ENCODE data around the gene FKRP. TPM values are rescaled to one million over a fixed set of nuclear protein-coding genes. Genes with fewer than 3 reads are reported as not detected.

The FKRP gene
- total and polyA plus RNA-seq, 2 of the 13 experiments (the other 11 are each of a cell fraction or from before 2014, with no cell fraction given) = 7.3 to 9.8 TPM

DNA sequence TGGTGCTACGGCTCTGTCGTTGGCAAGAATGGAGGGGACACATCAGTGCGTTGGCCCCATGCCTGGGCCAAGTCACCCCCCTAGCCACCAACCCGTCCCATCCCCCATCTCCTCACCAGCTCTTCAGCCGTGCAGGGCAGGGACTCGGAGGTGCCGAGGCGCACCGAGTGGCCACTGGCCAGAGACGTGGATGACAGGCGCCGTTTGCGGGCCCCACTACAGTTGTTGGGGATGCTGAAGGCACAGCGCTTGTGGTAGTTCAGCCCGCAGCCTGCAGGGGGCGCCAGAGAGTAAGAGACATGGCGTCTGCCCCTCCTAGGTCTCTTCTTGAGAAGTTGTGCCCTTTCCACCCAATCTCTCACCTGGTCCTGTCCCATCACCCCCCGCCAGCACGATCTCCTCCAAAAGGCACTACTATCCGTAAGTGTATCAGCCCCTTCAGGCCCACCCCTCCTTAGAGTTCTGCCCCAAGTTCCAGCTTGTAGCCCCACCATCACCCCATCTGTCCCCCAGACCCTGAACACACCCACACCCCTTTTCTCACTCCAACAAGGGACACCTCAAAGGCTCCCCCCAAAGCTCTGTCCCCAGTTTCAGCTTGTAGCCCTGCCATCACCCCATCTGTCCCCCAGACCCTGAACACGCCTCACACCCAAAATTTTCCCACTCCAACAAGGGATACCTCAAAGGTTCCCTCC, 41.3 kb upstream of the FKRP start:
- H3K4me1 ChIP-seq (ENCODE audit: insufficient read depth, low read length) = no peaks in the 10 kb centered on the region
- H3K9ac ChIP-seq (ENCODE audit: insufficient read depth, low read depth, low read length) = no peak overlapping the region
- BruUV-seq (replicated peaks) = no TSS peak
- H3K4me2 ChIP-seq (ENCODE audit: low read depth, low read length) = no peak overlapping the region
- H3K4me3 ChIP-seq (replicated peaks in 1 of 3; ENCODE audit: insufficient read depth in 1 of 3, low read depth in 2 of 3, low read length in 3 of 3) = no peak overlapping the region
- 97% methylated on average over 5 of the region's 21 CpGs for WGBS (ENCODE audit: low lambda C conversion rate)
- H3K79me2 ChIP-seq (ENCODE audit: insufficient read depth, low read length) = no peaks in the 10 kb centered on the region
- POLR2A ChIA-PET = interaction anchor here (1.7 kb wide), 1 partner anchor 10 kb away, joined by 4 read pairs; no protein-coding TSS in a partner anchor
- H2AFZ ChIP-seq (ENCODE audit: low read length) = no peak overlapping the region
- no peaks in the 10 kb centered on the region for H3K9me3 ChIP-seq (ENCODE audit: low read length)
- ATAC-seq (peak; percentile 89), DNase-seq (ENCODE audit: low spot score) (peak; percentile 29), FAIRE-seq (no peak)
- H3K27ac ChIP-seq (ENCODE audit: extremely low read length, insufficient read depth, low read length) = no peak overlapping the region
- CTCF ChIA-PET (ENCODE audit: low intra/inter-chr PET ratio, low total read pairs) = interaction anchor here (1.0 to 1.4 kb wide), 3 partner anchors 17 to 44 kb away, joined by 3 to 22 read pairs (median 4); no protein-coding TSS in a partner anchor
- intact Hi-C loops (cut with micrococcal nuclease; ENCODE audit: unreplicated experiment) = loop anchor here (1.0 kb wide), 1 partner anchor 24 kb away; no protein-coding TSS in a partner anchor
- H4K20me1 ChIP-seq (ENCODE audit: insufficient read depth, low read length) = no peaks in the 10 kb centered on the region; the same call in none of the 2 replicates
- H3K36me3 ChIP-seq (replicated peaks in 1 of 2; ENCODE audit: control insufficient read depth in 1 of 2, insufficient read depth in 2 of 2, low read length in 2 of 2) = peaks cover 16 to 44% of the 10 kb centered on the region in 2 experiments
- in situ Hi-C loops (cut with HindIII; ENCODE audit: extremely low pct_ligation_motif_present, low pct_unique_long_range_greater_than_20kb) = no loop called here
- H3K27me3 ChIP-seq (ENCODE audit: control insufficient read depth in 1 of 2, insufficient read depth in 2 of 2, low read length in 2 of 2) = no peaks in the 10 kb centered on the region
- TF ChIP-seq RBFOX2 (IDR thresholded peaks at IDR 0.05; ENCODE audit: low read depth, low read length) (0 out of 2 replicates have a peak, but pooled peaks have one; percentile 16), MBNL3 (CRISPR knock-in tag; conservative IDR thresholded peaks at IDR 0.05) (no peak), BHLHE40 (IDR thresholded peaks at IDR 0.05; ENCODE audit: low read length) (no peak), PBX3 (CRISPR knock-in tag; IDR thresholded peaks at IDR 0.05; ENCODE audit: borderline replicate concordance) (no peak), ATF6 (CRISPR knock-in tag; conservative IDR thresholded peaks at IDR 0.05) (no peak), REPIN1 (CRISPR knock-in tag; IDR thresholded peaks at IDR 0.05; ENCODE audit: borderline replicate concordance, low read depth) (no peak), ZNF460 (CRISPR knock-in tag; IDR thresholded peaks at IDR 0.05; ENCODE audit: borderline replicate concordance) (no peak), ZBTB1 (CRISPR knock-in tag; IDR thresholded peaks at IDR 0.05; ENCODE audit: borderline replicate concordance) (no peak), ZZZ3 (CRISPR knock-in tag; IDR thresholded peaks at IDR 0.05; ENCODE audit: borderline replicate concordance) (no peak), KDM4B (CRISPR knock-in tag; IDR thresholded peaks at IDR 0.05) (no peak), FOXJ3 (CRISPR knock-in tag; IDR thresholded peaks at IDR 0.05; ENCODE audit: borderline replicate concordance) (no peak), ZFP36L2 (CRISPR knock-in tag; IDR thresholded peaks at IDR 0.05) (no peak), GZF1 (CRISPR knock-in tag; IDR thresholded peaks at IDR 0.05) (no peak)
- TF ChIP-seq, protein P1, sequence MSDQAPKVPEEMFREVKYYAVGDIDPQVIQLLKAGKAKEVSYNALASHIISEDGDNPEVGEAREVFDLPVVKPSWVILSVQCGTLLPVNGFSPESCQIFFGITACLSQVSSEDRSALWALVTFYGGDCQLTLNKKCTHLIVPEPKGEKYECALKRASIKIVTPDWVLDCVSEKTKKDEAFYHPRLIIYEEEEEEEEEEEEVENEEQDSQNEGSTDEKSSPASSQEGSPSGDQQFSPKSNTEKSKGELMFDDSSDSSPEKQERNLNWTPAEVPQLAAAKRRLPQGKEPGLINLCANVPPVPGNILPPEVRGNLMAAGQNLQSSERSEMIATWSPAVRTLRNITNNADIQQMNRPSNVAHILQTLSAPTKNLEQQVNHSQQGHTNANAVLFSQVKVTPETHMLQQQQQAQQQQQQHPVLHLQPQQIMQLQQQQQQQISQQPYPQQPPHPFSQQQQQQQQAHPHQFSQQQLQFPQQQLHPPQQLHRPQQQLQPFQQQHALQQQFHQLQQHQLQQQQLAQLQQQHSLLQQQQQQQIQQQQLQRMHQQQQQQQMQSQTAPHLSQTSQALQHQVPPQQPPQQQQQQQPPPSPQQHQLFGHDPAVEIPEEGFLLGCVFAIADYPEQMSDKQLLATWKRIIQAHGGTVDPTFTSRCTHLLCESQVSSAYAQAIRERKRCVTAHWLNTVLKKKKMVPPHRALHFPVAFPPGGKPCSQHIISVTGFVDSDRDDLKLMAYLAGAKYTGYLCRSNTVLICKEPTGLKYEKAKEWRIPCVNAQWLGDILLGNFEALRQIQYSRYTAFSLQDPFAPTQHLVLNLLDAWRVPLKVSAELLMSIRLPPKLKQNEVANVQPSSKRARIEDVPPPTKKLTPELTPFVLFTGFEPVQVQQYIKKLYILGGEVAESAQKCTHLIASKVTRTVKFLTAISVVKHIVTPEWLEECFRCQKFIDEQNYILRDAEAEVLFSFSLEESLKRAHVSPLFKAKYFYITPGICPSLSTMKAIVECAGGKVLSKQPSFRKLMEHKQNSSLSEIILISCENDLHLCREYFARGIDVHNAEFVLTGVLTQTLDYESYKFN (CRISPR knock-in tag; conservative IDR thresholded peaks at IDR 0.05) = no peak
- TF ChIP-seq, protein P2, sequence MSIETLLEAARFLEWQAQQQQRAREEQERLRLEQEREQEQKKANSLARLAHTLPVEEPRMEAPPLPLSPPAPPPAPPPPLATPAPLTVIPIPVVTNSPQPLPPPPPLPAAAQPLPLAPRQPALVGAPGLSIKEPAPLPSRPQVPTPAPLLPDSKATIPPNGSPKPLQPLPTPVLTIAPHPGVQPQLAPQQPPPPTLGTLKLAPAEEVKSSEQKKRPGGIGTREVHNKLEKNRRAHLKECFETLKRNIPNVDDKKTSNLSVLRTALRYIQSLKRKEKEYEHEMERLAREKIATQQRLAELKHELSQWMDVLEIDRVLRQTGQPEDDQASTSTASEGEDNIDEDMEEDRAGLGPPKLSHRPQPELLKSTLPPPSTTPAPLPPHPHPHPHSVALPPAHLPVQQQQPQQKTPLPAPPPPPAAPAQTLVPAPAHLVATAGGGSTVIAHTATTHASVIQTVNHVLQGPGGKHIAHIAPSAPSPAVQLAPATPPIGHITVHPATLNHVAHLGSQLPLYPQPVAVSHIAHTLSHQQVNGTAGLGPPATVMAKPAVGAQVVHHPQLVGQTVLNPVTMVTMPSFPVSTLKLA (IDR thresholded peaks at IDR 0.05) = no peak
